Peyer's patch (tissue), 4 donors: ENCODE results near the gene FAM170B. TPM values are rescaled to one million over a fixed set of nuclear protein-coding genes. Genes with fewer than 3 reads are reported as not detected.
A peak's percentile ranks its signal among the peaks of the same experiment; 100 is the strongest.

ENCODE experiments used
- DNase-seq, 3 donors: peaks; one replicate each; pipeline ENCODE4 v3.0.0-alpha.2; 2017 to 2019
- H3K27ac ChIP-seq, 4 donors: fragments of 200-600 bp; sonication (generic); one replicate each; pipeline ENCODE4 v1.5.1; 2016 to 2019
- H3K27me3 ChIP-seq, 2 donors: fragments of 200-600 bp; sonication (generic); one replicate each; pipeline ENCODE4 v1.5.1; 2019
- H3K36me3 ChIP-seq, 3 donors: fragments of 200-600 bp; sonication (generic); one replicate each; pipeline ENCODE4 v1.5.1; 2016 to 2019
- H3K4me1 ChIP-seq, 4 donors: fragments of 200-600 bp; sonication (generic); one replicate each; pipeline ENCODE4 v1.5.1; 2016 to 2019
- H3K4me3 ChIP-seq, 4 donors: fragments of 200-600 bp; sonication (generic); 1 replicate in 3 of 4; 2 replicates in 1 of 4; pipeline ENCODE4 v1.5.1; 2016 to 2019; ENCODE audit warnings: mild to moderate bottlenecking in 1 of 4
- H3K9me3 ChIP-seq, 4 donors: fragments of 200-600 bp; sonication (generic); one replicate each; pipeline ENCODE4 v1.5.1; 2016 to 2019; ENCODE audit warnings: mild to moderate bottlenecking in 1 of 4
- POLR2A ChIP-seq, 2 donors: fragments of 450-650 bp; IDR thresholded peaks; one replicate each; pipeline ENCODE4 v1.5.1; 2017; ENCODE audit warnings: antibody characterized with exemption in 2 of 2, mild to moderate bottlenecking in 2 of 2, moderate library complexity in 2 of 2
- total RNA-seq, 4 donors: library from RNA; depleted of rRNA; stranded (reverse); fragments of >200 nt; gene quantifications; one replicate each; pipeline ENCODE4 v1.1.0, GENCODE V29; 2016
- TF ChIP-seq, protein P1 (sequence below), 6 experiments: fragments of 450-650 bp in 4 of 6; fragments of 200-600 bp in 2 of 6; sonication (generic) in 1 of 6; IDR thresholded peaks; one replicate each; pipeline ENCODE4 v1.5.1; 2017 to 2019; ENCODE audit warnings: antibody characterized with exemption in 6 of 6, mild to moderate bottlenecking in 3 of 6, moderate library complexity in 1 of 6

Gene FAM170B
- total RNA-seq, 4 donors from 2014 or later, result not detected

DNA sequence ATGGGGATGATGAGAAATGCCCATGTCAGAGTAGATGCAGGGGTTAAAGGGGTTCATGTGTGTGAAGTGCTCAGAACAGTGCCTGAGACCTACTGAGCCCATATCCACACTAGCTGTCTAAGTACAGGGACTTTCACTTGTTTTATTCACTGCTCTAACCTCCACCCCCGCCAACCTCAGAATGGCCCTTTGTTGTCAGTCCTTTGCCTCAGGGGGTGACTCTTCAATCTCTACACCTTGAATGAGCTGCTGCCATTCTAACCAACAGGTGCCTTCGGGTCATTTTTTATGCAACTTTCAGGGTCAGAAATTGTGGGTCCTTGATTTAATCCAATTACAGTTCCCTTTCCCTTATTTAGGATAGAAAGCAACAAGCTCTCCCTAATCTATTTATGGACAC lies 44.7 kb downstream of the FAM170B start:
- Histone ChIP-seq H3K36me3 (no peaks in the 10 kb centered on the region), H3K9me3 (no peaks in the 10 kb centered on the region), H3K4me3 (no peak overlapping the region), H3K4me1 (no peaks in the 10 kb centered on the region), H3K27me3 (no peaks in the 10 kb centered on the region), H3K27ac (no peak overlapping the region)
- TF ChIP-seq, protein P1, sequence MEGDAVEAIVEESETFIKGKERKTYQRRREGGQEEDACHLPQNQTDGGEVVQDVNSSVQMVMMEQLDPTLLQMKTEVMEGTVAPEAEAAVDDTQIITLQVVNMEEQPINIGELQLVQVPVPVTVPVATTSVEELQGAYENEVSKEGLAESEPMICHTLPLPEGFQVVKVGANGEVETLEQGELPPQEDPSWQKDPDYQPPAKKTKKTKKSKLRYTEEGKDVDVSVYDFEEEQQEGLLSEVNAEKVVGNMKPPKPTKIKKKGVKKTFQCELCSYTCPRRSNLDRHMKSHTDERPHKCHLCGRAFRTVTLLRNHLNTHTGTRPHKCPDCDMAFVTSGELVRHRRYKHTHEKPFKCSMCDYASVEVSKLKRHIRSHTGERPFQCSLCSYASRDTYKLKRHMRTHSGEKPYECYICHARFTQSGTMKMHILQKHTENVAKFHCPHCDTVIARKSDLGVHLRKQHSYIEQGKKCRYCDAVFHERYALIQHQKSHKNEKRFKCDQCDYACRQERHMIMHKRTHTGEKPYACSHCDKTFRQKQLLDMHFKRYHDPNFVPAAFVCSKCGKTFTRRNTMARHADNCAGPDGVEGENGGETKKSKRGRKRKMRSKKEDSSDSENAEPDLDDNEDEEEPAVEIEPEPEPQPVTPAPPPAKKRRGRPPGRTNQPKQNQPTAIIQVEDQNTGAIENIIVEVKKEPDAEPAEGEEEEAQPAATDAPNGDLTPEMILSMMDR (IDR thresholded peaks at IDR 0.05), result no peak
- no peak for DNase-seq

GRCh38 chr10:49086889-49087288 lies 46.9 kb downstream of the FAM170B start:
- Histone ChIP-seq H3K9me3 (no peaks in the 10 kb centered on the region), H3K36me3 (no peaks in the 10 kb centered on the region), H3K27ac (no peak overlapping the region), H3K27me3 (no peaks in the 10 kb centered on the region), H3K4me1 (no peaks in the 10 kb centered on the region), H3K4me3 (no peak overlapping the region)
- DNase-seq, result no peak
- no peak for TF ChIP-seq POLR2A (IDR thresholded peaks at IDR 0.05)
- TF ChIP-seq, protein P1 (IDR thresholded peaks at IDR 0.05), result no peak

GRCh38 chr10:49083261-49083660 lies 50.6 kb downstream of the FAM170B start:
- DNase-seq, result no peak
- Histone ChIP-seq H3K36me3 (no peaks in the 10 kb centered on the region), H3K9me3 (no peaks in the 10 kb centered on the region), H3K4me3 (no peak overlapping the region), H3K4me1 (peaks cover 0 to 15% (median 0%) of the 10 kb centered on the region in 4 donors), H3K27ac (peak overlapping the region in 3 of 4 donors; percentile 12 to 33 (median 31)), H3K27me3 (no peaks in the 10 kb centered on the region)
- TF ChIP-seq, protein P1 (IDR thresholded peaks at IDR 0.05), result no peak
- no peak for TF ChIP-seq POLR2A (IDR thresholded peaks at IDR 0.05)

DNA sequence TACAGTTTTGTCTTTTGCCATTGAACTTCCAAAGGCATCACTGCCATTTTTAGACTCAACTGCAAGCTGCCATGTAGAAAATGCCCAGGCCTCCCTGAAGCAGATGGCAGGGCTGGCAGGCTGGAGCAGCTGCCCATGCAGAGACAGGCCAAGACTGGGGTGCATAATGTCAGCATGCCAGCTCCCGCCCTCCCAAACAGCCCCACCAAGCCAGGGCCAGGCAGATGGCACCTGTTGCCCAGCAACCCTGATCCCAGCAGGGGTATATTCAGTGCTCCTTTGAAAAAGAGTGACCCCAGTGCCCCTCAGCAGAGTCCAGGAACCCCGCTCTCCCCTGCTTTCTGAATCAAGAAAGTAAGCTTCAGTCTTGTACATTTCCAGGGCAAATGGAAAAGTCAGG lies 51.1 kb downstream of the FAM170B start:
- Histone ChIP-seq H3K27me3 (no peaks in the 10 kb centered on the region), H3K4me3 (no peak overlapping the region), H3K27ac (peak overlapping the region in 2 of 4 donors; percentile 12 to 33), H3K4me1 (peaks cover 0 to 15% (median 0%) of the 10 kb centered on the region in 4 donors), H3K9me3 (no peaks in the 10 kb centered on the region), H3K36me3 (no peaks in the 10 kb centered on the region)
- DNase-seq, result no peak
- TF ChIP-seq, protein P1 (IDR thresholded peaks at IDR 0.05), result no peak
- no peak for TF ChIP-seq POLR2A (IDR thresholded peaks at IDR 0.05)

- no peak for DNase-seq
- peak overlapping the region in 1 of 4 donors; percentile 6 for H3K27ac ChIP-seq
These were observed 52.1 kb downstream of the FAM170B start for GRCh38 chr10:49081547-49082275.

More at GRCh38 chr10:49081547-49082275, 52.1 kb downstream of the FAM170B start:
- Histone ChIP-seq H3K36me3 (no peaks in the 10 kb centered on the region), H3K9me3 (no peaks in the 10 kb centered on the region), H3K4me3 (no peak overlapping the region), H3K27me3 (no peaks in the 10 kb centered on the region), H3K4me1 (peaks cover 0 to 15% (median 0%) of the 10 kb centered on the region in 4 donors)
- no peak for TF ChIP-seq POLR2A (IDR thresholded peaks at IDR 0.05)
- TF ChIP-seq, protein P1 (IDR thresholded peaks at IDR 0.05), result no peak

Other genes with a start within 250 kb of the FAM170B start
- gene LRRC18, start 194.2 kb downstream of the FAM170B start, total RNA-seq, result 1 to 10 TPM in 1 of 4 donors, not detected in 3; 1.7 TPM
- gene VSTM4, start 18.5 kb downstream of the FAM170B start, total RNA-seq, result 1 to 10 TPM; 1.7 to 4.7 (median 3.8) TPM
- 10 to 100 TPM in 2 of 4 donors, 1 to 10 TPM in 2; 2.7 to 16.2 (median 10.2) TPM for gene TMEM273, start 54.4 kb upstream of the FAM170B start, total RNA-seq
- not detected for gene C10orf71, start 165.1 kb upstream of the FAM170B start, total RNA-seq